NCI-H2107 treated with DMSO at 0.1 percent for 48 hours (cell line): Measurements from ENCODE around the gene GAA.

ENCODE experiments used
- DNase-seq: peaks from one replicate; lab custom pipeline; 2025; ENCODE audit not compliant: unreplicated experiment; lab: John Stamatoyannopoulos, UW

The GAA gene

GRCh38 chr17:80101011-80101945, at the start of gene GAA:
Gene GAA, plus strand, starts transcription at chr17:80101581. Its CDS starts 3,006 bp downstream, at chr17:80104587.
- DNase-seq: peak; percentile 25

DNA sequence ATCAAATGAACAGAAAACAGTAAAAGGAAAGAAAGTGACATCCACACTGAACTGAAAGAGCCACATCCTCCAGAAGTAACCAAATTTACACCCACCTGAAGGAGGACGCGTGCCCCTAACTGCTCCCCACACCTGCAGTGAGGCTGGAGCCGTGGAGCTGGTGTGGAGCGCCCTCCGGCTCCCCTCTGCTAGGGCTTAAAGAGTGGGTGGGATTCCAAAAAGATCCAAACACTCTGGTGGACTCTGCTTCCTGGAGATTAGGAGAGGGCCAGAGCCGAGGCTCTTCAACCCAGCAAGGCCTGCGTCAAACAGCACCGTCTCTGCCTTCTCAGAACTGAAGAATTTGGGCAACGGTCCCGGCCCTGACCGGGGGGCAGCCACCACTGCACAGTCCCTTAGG, 49.7 kb upstream of the GAA start:
- DNase-seq: no peak

- DNase-seq: no peak
Observed at GRCh38 chr17:80053102-80053501, 48.3 kb upstream of the GAA start.

- DNase-seq: no peak
Observed at GRCh38 chr17:80055597-80055996, 45.8 kb upstream of the GAA start.

GRCh38 chr17:80058311-80058955, 42.9 kb upstream of the GAA start:
- no peak for DNase-seq

DNA sequence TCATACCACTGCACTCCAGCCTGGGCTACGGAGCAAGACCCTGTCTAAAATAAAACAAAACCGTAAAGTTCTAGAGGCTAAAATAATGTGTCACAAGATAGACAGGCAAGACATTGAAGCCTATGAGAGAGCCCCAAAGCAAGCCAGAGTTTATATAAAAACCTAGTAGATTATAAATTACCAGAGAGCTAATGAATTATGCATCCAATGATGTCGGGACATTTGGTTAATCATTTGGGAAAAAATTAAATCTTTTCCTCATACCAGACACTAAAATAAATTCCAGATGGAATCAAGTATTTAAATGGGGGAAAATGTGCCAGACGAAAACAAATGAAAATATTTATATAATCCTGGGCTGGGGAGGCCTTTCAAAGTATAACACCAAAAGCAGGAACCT, 40.7 kb upstream of the GAA start:
- DNase-seq: no peak

- no peak for DNase-seq
Observed at GRCh38 chr17:80061421-80061820, 40.0 kb upstream of the GAA start.

- no peak for DNase-seq
Observed at GRCh38 chr17:80063830-80064585, 37.4 kb upstream of the GAA start.

- no peak for DNase-seq
Observed at GRCh38 chr17:80064696-80065095, 36.7 kb upstream of the GAA start.

- DNase-seq: no peak
Observed at GRCh38 chr17:80065478-80066170, 35.8 kb upstream of the GAA start.

DNA sequence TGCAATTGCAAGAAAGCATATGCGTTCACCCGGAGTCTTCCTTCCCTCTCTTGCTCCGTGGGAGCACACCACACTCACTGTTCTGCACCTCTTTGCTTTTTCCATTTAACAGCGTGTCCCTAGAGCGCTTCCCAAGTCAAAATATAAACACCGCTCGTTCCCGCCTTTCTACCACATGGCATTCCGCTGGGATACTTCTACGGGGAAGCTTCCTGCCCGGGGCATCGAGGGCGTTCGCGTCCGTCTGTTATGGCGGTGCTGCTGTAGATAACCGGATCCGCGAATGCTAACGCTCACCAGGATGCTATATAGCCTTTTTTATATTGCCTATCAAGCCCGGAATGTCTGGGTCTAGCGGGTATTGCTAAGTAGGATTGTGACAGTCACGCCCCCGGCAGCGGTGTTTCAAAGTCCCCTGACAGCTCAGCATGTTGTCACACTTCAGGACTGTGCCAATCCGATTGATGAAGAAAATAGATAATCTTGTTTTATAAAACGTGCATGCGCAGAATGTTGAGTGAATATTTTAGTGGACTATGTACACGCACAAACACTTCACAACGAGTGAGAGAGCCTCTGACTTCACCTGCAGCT, 33.9 kb upstream of the GAA start:
- DNase-seq: no peak

DNA sequence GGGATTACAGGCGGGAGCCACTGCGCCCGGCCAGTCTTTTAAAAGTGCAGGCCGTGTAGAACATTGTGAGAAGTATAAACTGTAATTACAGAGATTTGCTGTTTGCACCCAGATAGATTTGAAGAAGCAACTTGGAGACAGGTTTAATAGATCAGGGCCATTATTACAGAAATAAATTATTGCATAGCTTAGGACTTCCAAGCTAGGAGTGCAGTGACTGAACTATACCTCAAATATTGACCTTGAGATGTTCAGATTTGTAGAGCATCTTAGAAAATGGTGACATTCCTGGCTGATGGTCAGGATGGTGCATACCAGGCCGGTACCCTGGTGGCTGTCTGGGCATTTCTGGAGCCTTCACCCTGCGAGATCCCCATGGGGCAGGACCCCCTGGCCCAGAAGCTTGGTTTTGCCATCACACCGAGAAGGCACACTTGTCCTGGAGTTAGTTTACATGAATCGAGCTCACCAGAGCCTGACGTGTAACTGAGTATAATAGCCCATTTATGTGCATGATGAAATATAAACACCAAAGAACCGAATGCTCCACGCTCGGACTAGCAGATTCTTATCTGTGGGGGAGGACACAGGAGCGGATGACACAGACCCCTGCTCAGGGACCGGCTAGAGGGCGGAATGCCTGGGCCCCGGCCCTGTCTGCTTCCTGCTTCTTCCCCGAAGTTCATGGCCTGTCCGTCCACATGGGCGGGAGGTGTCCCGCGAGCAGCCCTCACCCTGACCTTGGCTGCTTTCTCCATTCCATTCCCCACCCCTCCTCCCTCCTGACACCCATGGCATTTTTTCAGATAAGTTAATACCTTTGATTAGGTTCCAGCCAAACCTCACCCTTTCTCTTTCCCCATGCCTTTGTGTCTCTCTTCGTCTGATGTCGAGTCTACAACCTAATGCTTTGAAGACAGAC, 32.8 kb upstream of the GAA start:
- no peak for DNase-seq

DNA sequence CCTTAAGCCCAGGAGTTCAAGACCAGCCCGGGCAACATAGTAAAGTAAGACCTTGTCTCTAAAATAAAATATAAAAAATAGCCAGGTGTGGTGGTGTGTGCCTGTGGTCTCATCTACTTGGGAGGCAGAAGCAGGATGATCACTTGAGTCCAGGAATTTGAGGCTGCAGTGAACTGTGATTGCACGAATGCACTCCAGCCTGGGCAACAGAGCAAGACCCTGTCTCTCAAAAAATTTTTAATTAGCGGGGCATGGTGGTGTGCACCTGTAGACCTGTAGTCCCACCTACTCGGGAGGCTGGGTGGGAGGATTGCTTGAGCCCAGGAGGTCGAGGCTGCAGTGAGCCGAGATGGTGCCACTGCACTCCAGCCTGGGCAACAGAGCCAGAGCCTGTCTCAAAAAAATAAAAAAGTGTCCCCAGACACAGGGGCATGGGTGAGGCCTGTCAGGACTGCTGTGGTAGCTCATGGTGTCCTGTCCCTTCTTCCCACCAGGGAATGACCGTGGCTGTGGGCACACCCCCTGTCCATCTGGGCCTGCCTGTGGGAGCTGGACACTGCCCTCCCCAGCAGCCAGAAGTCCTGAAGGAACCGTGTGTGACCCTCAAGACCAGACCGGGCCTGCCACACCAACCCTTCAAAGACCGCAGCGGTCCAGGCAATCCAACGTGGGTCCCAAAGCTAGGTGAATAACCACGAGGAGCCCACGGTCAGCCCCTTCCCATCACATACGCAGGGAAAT, 30.8 kb upstream of the GAA start:
- no peak for DNase-seq

GRCh38 chr17:80071116-80071841, 30.1 kb upstream of the GAA start:
- no peak for DNase-seq

DNA sequence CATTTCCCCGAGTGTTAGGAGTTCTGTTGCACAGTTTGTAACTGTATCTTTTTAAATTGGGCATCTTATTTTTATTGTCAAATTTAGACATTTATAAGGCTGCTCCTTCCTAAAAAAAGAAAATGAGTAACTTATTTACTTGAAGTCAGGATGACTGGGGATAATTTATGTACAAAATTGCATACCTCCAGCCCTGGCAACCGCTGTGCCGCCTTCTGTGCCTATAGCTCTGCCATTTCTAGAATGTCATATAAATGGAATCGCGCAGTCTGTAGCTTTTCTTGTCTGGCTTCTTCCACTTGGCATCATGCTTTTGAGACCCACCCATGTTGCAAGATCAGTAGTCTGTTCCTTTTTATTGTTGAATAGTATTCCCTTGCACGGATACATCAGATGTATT, 29.0 kb upstream of the GAA start:
- DNase-seq: no peak

DNA sequence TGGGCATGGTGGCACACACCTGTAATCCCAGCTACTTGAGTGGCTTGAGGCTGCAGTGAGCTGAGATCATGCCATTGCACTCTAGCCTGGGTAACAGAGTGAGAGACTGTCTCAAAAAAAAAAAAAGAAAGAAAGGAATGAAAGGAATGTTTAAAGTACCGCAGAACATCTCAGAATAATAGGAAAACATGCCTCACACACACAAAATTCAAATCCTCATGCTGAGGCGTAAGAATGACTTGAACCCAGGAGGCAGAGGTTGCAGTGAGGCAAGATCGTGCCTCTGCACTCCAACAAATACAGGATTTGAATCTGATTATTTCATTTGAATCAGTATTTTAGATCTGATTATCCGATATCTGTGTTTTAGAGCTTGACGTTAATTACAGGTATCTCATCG, 21.3 kb upstream of the GAA start:
- DNase-seq: no peak

GRCh38 chr17:80081596-80081995, 19.8 kb upstream of the GAA start:
- no peak for DNase-seq

GRCh38 chr17:80082403-80083135, 18.8 kb upstream of the GAA start:
- DNase-seq: peak; percentile 61
